CD8-positive, alpha-beta memory T cell (primary cell): ENCODE results near the gene PSMB1. TPM values are rescaled to one million over a fixed set of nuclear protein-coding genes. Genes with fewer than 3 reads are reported as not detected.

Experiments
- CTCF ChIA-PET: fragments of 350-600 bp; sonication (Branson Sonifier 250); formaldehyde crosslinking; loops from one replicate; lab custom pipeline; 2021; ENCODE audit warnings: antibody characterized with exemption; lab: Charles Lee
- POLR2A ChIA-PET: fragments of 350-600 bp; sonication (Branson Sonifier 250); formaldehyde crosslinking; loops from one replicate; lab custom pipeline; 2021; ENCODE audit warnings: antibody characterized with exemption; lab: Charles Lee
- DNase-seq, 5 donors: peaks; one replicate each; pipeline versions ENCODE4 v3.0.0 to v3.0.0-alpha.2; 2020 to 2022; ENCODE audit warnings: mixed read lengths in 1 of 5
- H3K27ac ChIP-seq: one replicate; pipeline ENCODE4 v1.7.0; 2013; ENCODE audit warnings: low read depth, mild to moderate bottlenecking, low read length, moderate library complexity
- H3K27me3 ChIP-seq: 2 replicates; pipeline ENCODE4 v1.7.0; 2013; ENCODE audit warnings: low read length, mild to moderate bottlenecking; ENCODE audit not compliant: insufficient read depth, poor library complexity, severe bottlenecking
- H3K36me3 ChIP-seq: 2 replicates; pipeline ENCODE4 v1.7.0; 2013; ENCODE audit warnings: mild to moderate bottlenecking, low read length, moderate library complexity; ENCODE audit not compliant: insufficient read depth
- H3K4me1 ChIP-seq: 2 replicates; pipeline ENCODE4 v1.7.0; 2013; ENCODE audit warnings: mild to moderate bottlenecking, low read length, moderate library complexity; ENCODE audit not compliant: insufficient read depth
- H3K4me3 ChIP-seq: 2 replicates; pipeline ENCODE4 v1.7.0; 2013; ENCODE audit warnings: mild to moderate bottlenecking, low read length
- H3K9me3 ChIP-seq: 2 replicates; pipeline ENCODE4 v1.7.0; 2013; ENCODE audit warnings: mild to moderate bottlenecking, low read length
- H3K27ac Mint-ChIP-seq, 8 donors: one replicate each; pipeline ENCODE4 v1.8.0; 2020 to 2021; ENCODE audit warnings: mixed read lengths in 8 of 8, mild to moderate bottlenecking in 6 of 8, inconsistent platforms in 3 of 8, moderate library complexity in 3 of 8
- H3K27me3 Mint-ChIP-seq, 2 donors: one replicate each; pipeline ENCODE4 v1.8.0; 2020 to 2021; ENCODE audit warnings: mixed read lengths in 2 of 2, mild to moderate bottlenecking in 1 of 2, moderate library complexity in 1 of 2
- H3K36me3 Mint-ChIP-seq, 3 donors: one replicate each; pipeline ENCODE4 v1.8.0; 2020 to 2021; ENCODE audit warnings: mixed read lengths in 3 of 3, inconsistent platforms in 1 of 3, mild to moderate bottlenecking in 1 of 3
- H3K4me1 Mint-ChIP-seq, 3 donors: one replicate each; pipeline ENCODE4 v1.8.0; 2020 to 2021; ENCODE audit warnings: mixed read lengths in 3 of 3, inconsistent platforms in 1 of 3, mild to moderate bottlenecking in 1 of 3
- H3K4me3 Mint-ChIP-seq, 7 donors: one replicate each; pipeline ENCODE4 v1.8.0; 2020 to 2021; ENCODE audit warnings: mixed read lengths in 7 of 7, mild to moderate bottlenecking in 6 of 7, moderate library complexity in 4 of 7, inconsistent platforms in 2 of 7
- H3K9me3 Mint-ChIP-seq, 5 donors: one replicate each; pipeline ENCODE4 v1.8.0; 2020 to 2022; ENCODE audit warnings: mixed read lengths in 5 of 5, mild to moderate bottlenecking in 3 of 5, moderate library complexity in 2 of 5, inconsistent platforms in 1 of 5
- polyA plus RNA-seq: library from polyadenylated mRNA; unstranded; fragments of 300-500 nt; fragmentation: Illumina TruSeq; gene quantifications from one replicate; pipeline ENCODE4 v1.2.3, GENCODE V29; 2021
- total RNA-seq, 2 experiments: library from RNA; stranded (reverse); gene quantifications; one replicate each; pipeline ENCODE4 v1.2.3, GENCODE V29; 2021

The PSMB1 gene
- total and polyA plus RNA-seq, 3 experiments from 2014 or later, result 296 to 478 (median 298) TPM

- Mint-ChIP-seq H3K36me3 (peaks cover 0 to 6% (median 0%) of the 10 kb centered on the region in 3 donors), H3K27me3 (peaks cover 34 to 69% of the 10 kb centered on the region in 2 donors), H3K9me3 (peaks cover 0 to 26% (median 16%) of the 10 kb centered on the region in 5 donors), H3K4me1 (no peaks in the 10 kb centered on the region), H3K27ac (peak overlapping the region in 1 of 8 donors; percentile 18), H3K4me3 (peak overlapping the region in 1 of 7 donors; percentile 68)
- Histone ChIP-seq H3K27me3 (peaks cover 11% of the 10 kb centered on the region), H3K4me3 (no peak overlapping the region), H3K9me3 (no peaks in the 10 kb centered on the region), H3K4me1 (no peaks in the 10 kb centered on the region), H3K36me3 (no peaks in the 10 kb centered on the region), H3K27ac (no peak overlapping the region)
- POLR2A ChIA-PET, result no interaction called here
- CTCF ChIA-PET, result no interaction called here
- DNase-seq, result no peak
Observed at GRCh38 chr6:170500955-170501590, 52.0 kb downstream of the PSMB1 start.

GRCh38 chr6:170497841-170498301 lies 55.2 kb downstream of the PSMB1 start:
- Histone ChIP-seq H3K4me3 (no peak overlapping the region), H3K27ac (no peak overlapping the region), H3K36me3 (no peaks in the 10 kb centered on the region), H3K27me3 (peaks cover 6% of the 10 kb centered on the region), H3K9me3 (no peaks in the 10 kb centered on the region), H3K4me1 (no peaks in the 10 kb centered on the region)
- Mint-ChIP-seq H3K4me1 (no peaks in the 10 kb centered on the region), H3K36me3 (peaks cover 0 to 2% (median 0%) of the 10 kb centered on the region in 3 donors), H3K9me3 (peaks cover 0 to 21% (median 16%) of the 10 kb centered on the region in 5 donors), H3K27me3 (peaks cover 35 to 62% of the 10 kb centered on the region in 2 donors), H3K27ac (no peak overlapping the region), H3K4me3 (no peak overlapping the region)
- CTCF ChIA-PET, result no interaction called here
- POLR2A ChIA-PET, result no interaction called here
- no peak for DNase-seq

GRCh38 chr6:170493354-170493753 lies 59.8 kb downstream of the PSMB1 start:
- Mint-ChIP-seq H3K4me3 (no peak overlapping the region), H3K36me3 (no peaks in the 10 kb centered on the region), H3K27me3 (peaks cover 15 to 52% of the 10 kb centered on the region in 2 donors), H3K4me1 (no peaks in the 10 kb centered on the region), H3K9me3 (peaks cover 0 to 1% (median 0%) of the 10 kb centered on the region in 5 donors), H3K27ac (no peak overlapping the region)
- Histone ChIP-seq H3K9me3 (no peaks in the 10 kb centered on the region), H3K4me3 (no peak overlapping the region), H3K36me3 (no peaks in the 10 kb centered on the region), H3K27me3 (no peaks in the 10 kb centered on the region), H3K4me1 (no peaks in the 10 kb centered on the region), H3K27ac (no peak overlapping the region)
- ChIA-PET POLR2A (no interaction called here), CTCF (no interaction called here)
- DNase-seq, result no peak

- H3K36me3 ChIP-seq, result no peaks in the 10 kb centered on the region
- ChIA-PET POLR2A (no interaction called here), CTCF (no interaction called here)
- Mint-ChIP-seq H3K4me3 (no peak overlapping the region), H3K4me1 (no peaks in the 10 kb centered on the region), H3K9me3 (peaks cover 0 to 1% (median 0%) of the 10 kb centered on the region in 5 donors), H3K36me3 (no peaks in the 10 kb centered on the region), H3K27ac (no peak overlapping the region), H3K27me3 (peaks cover 20 to 49% of the 10 kb centered on the region in 2 donors)
- H3K27ac ChIP-seq, result no peak overlapping the region
- DNase-seq, result no peak
- no peaks in the 10 kb centered on the region for H3K4me1 ChIP-seq
- no peaks in the 10 kb centered on the region for H3K9me3 ChIP-seq
- no peaks in the 10 kb centered on the region for H3K27me3 ChIP-seq
- H3K4me3 ChIP-seq, result no peak overlapping the region
Observed at GRCh38 chr6:170490259-170490658, 62.8 kb downstream of the PSMB1 start.

- Histone ChIP-seq H3K4me3 (no peak overlapping the region), H3K36me3 (no peaks in the 10 kb centered on the region), H3K27me3 (no peaks in the 10 kb centered on the region), H3K4me1 (no peaks in the 10 kb centered on the region), H3K9me3 (no peaks in the 10 kb centered on the region), H3K27ac (no peak overlapping the region)
- Mint-ChIP-seq H3K27me3 (peaks cover 20 to 50% of the 10 kb centered on the region in 2 donors), H3K36me3 (no peaks in the 10 kb centered on the region), H3K4me3 (no peak overlapping the region), H3K4me1 (no peaks in the 10 kb centered on the region), H3K9me3 (peaks cover 0 to 1% (median 0%) of the 10 kb centered on the region in 5 donors), H3K27ac (no peak overlapping the region)
- no peak for DNase-seq
- POLR2A ChIA-PET, result no interaction called here
- CTCF ChIA-PET, result no interaction called here
Observed at GRCh38 chr6:170489836-170490235, 63.3 kb downstream of the PSMB1 start.

GRCh38 chr6:170487707-170488329 lies 65.3 kb downstream of the PSMB1 start:
- H3K4me3 ChIP-seq, result no peak overlapping the region
- ChIA-PET POLR2A (no interaction called here), CTCF (interaction anchor here (1.1 kb wide), 1 partner anchor 23 kb away, joined by 3 read pairs; no protein-coding TSS in a partner anchor)
- no peaks in the 10 kb centered on the region for H3K9me3 ChIP-seq
- H3K4me1 ChIP-seq, result no peaks in the 10 kb centered on the region
- no peaks in the 10 kb centered on the region for H3K36me3 Mint-ChIP-seq
- no peak overlapping the region for H3K27ac ChIP-seq
- peaks cover 17 to 49% of the 10 kb centered on the region in 2 donors for H3K27me3 Mint-ChIP-seq
- no peak overlapping the region for H3K4me3 Mint-ChIP-seq
- H3K36me3 ChIP-seq, result no peaks in the 10 kb centered on the region
- H3K9me3 Mint-ChIP-seq, result peaks cover 0 to 4% (median 0%) of the 10 kb centered on the region in 5 donors
- no peak for DNase-seq
- H3K27ac Mint-ChIP-seq, result no peak overlapping the region
- no peaks in the 10 kb centered on the region for H3K4me1 Mint-ChIP-seq
- no peaks in the 10 kb centered on the region for H3K27me3 ChIP-seq

GRCh38 chr6:170485159-170485558 lies 67.9 kb downstream of the PSMB1 start:
- Mint-ChIP-seq H3K36me3 (peaks cover 0 to 1% (median 0%) of the 10 kb centered on the region in 3 donors), H3K27ac (peak overlapping the region in 1 of 8 donors; percentile 26), H3K4me3 (no peak overlapping the region), H3K9me3 (peaks cover 0 to 3% (median 0%) of the 10 kb centered on the region in 5 donors), H3K4me1 (no peaks in the 10 kb centered on the region), H3K27me3 (peaks cover 14 to 46% of the 10 kb centered on the region in 2 donors)
- no peak overlapping the region for H3K27ac ChIP-seq
- DNase-seq, result no peak
- CTCF ChIA-PET, result no interaction called here
- no peaks in the 10 kb centered on the region for H3K9me3 ChIP-seq
- H3K27me3 ChIP-seq, result no peaks in the 10 kb centered on the region
- POLR2A ChIA-PET, result no interaction called here
- H3K36me3 ChIP-seq, result no peaks in the 10 kb centered on the region
- H3K4me3 ChIP-seq, result no peak overlapping the region
- no peaks in the 10 kb centered on the region for H3K4me1 ChIP-seq
